CD14-positive monocyte (primary cell): ENCODE data around the gene RBM43. TPM values are rescaled to one million over a fixed set of nuclear protein-coding genes. Genes with fewer than 3 reads are reported as not detected.

ENCODE experiments used
- DNase-seq, 3 donors: peaks; one replicate each; pipeline ENCODE4 v3.0.0-alpha.2; 2011 to 2022
- H2AFZ ChIP-seq: 2 replicates; pipeline ENCODE4 v1.6.0; 2012; ENCODE audit warnings: mild to moderate bottlenecking, low read depth, low read length, inconsistent platforms; ENCODE audit not compliant: insufficient read depth, poor library complexity, severe bottlenecking
- H3K27ac ChIP-seq, 2 donors: 1 replicate in 1 of 2; 2 replicates in 1 of 2; pipeline ENCODE4 v1.5.1; 2012 to 2013; ENCODE audit warnings: low read length in 2 of 2, control low read depth in 1 of 2, inconsistent platforms in 1 of 2, low read depth in 1 of 2, mild to moderate bottlenecking in 1 of 2
- H3K27me3 ChIP-seq, 2 donors: one replicate each; pipeline versions ENCODE4 v1.6.0 to v1.6.1; 2011 to 2013; ENCODE audit warnings: low read length in 2 of 2; ENCODE audit not compliant: control insufficient read depth in 2 of 2, insufficient read depth in 2 of 2
- H3K36me3 ChIP-seq, 2 donors: replicated peaks in 1 of 2; 1 replicate in 1 of 2; 2 replicates in 1 of 2; pipeline versions ENCODE4 v1.5.1 to v1.6.1; 2012 to 2013; ENCODE audit warnings: low read length in 2 of 2, control low read depth in 1 of 2, inconsistent platforms in 1 of 2, mild to moderate bottlenecking in 1 of 2; ENCODE audit not compliant: insufficient read depth in 2 of 2, control insufficient read depth in 1 of 2
- H3K4me1 ChIP-seq, 2 donors: 1 replicate in 1 of 2; 2 replicates in 1 of 2; pipeline versions ENCODE4 v1.5.1 to v1.6.1; 2012 to 2013; ENCODE audit warnings: low read length in 2 of 2, control low read depth in 1 of 2, inconsistent platforms in 1 of 2, mild to moderate bottlenecking in 1 of 2, moderate library complexity in 1 of 2; ENCODE audit not compliant: insufficient read depth in 2 of 2, control insufficient read depth in 1 of 2
- H3K4me2 ChIP-seq: replicated peaks from 2 replicates; pipeline ENCODE3; 2012; ENCODE audit warnings: low read length, moderate library complexity, mild to moderate bottlenecking; ENCODE audit not compliant: poor library complexity, severe bottlenecking; ENCODE audit errors: extremely low read depth
- H3K4me3 ChIP-seq, 3 experiments: fragments of 200-600 bp in 1 of 3; sonication (generic) in 1 of 3; replicated peaks in 1 of 3; 1 replicate in 2 of 3; 2 replicates in 1 of 3; pipeline ENCODE4 v1.5.1; 2011 to 2013; ENCODE audit warnings: low read length in 3 of 3, mild to moderate bottlenecking in 3 of 3, control low read depth in 2 of 3, low read depth in 2 of 3, inconsistent platforms in 1 of 3, moderate library complexity in 1 of 3
- H3K79me2 ChIP-seq: 2 replicates; pipeline ENCODE4 v1.6.0; 2012; ENCODE audit warnings: mild to moderate bottlenecking, control low read depth, inconsistent platforms, low read length, moderate library complexity; ENCODE audit not compliant: insufficient read depth
- H3K9ac ChIP-seq: 2 replicates; pipeline ENCODE4 v1.6.0; 2017; ENCODE audit warnings: low read length, mild to moderate bottlenecking; ENCODE audit not compliant: insufficient read depth, poor library complexity, severe bottlenecking
- H3K9me3 ChIP-seq, 2 donors: replicated peaks in 1 of 2; 1 replicate in 1 of 2; 2 replicates in 1 of 2; pipeline versions ENCODE4 v1.5.1 to v1.6.1; 2012 to 2013; ENCODE audit warnings: low read length in 2 of 2, control low read depth in 1 of 2; ENCODE audit not compliant: control insufficient read depth in 1 of 2, insufficient read depth in 1 of 2
- H4K20me1 ChIP-seq: 2 replicates; pipeline ENCODE4 v1.6.0; 2012; ENCODE audit warnings: mild to moderate bottlenecking, low read length, control low read depth, moderate library complexity; ENCODE audit not compliant: insufficient read depth
- H3K27ac Mint-ChIP-seq, 7 donors: one replicate each; pipeline ENCODE4 v1.8.0; 2020; ENCODE audit warnings: mild to moderate bottlenecking in 7 of 7, mixed read lengths in 7 of 7, moderate library complexity in 6 of 7, inconsistent platforms in 2 of 7
- H3K27me3 Mint-ChIP-seq, 3 donors: one replicate each; pipeline ENCODE4 v1.8.0; 2021 to 2022; ENCODE audit warnings: low read depth in 3 of 3, mild to moderate bottlenecking in 3 of 3, mixed read lengths in 3 of 3, moderate library complexity in 3 of 3, inconsistent platforms in 1 of 3
- H3K36me3 Mint-ChIP-seq, 2 donors: one replicate each; pipeline ENCODE4 v1.8.0; 2020; ENCODE audit warnings: mixed read lengths in 2 of 2, inconsistent platforms in 1 of 2, mild to moderate bottlenecking in 1 of 2
- H3K4me1 Mint-ChIP-seq: one replicate; pipeline ENCODE4 v1.8.0; 2020; ENCODE audit warnings: mild to moderate bottlenecking, mixed read lengths
- H3K4me3 Mint-ChIP-seq, 2 donors: one replicate each; pipeline ENCODE4 v1.8.0; 2020; ENCODE audit warnings: mild to moderate bottlenecking in 2 of 2, mixed read lengths in 2 of 2, moderate library complexity in 1 of 2
- H3K9me3 Mint-ChIP-seq, 7 donors: one replicate each; pipeline ENCODE4 v1.8.0; 2020 to 2022; ENCODE audit warnings: mixed read lengths in 7 of 7, mild to moderate bottlenecking in 6 of 7, moderate library complexity in 6 of 7, inconsistent platforms in 2 of 7
- WGBS: methylation state at CpG from one replicate; pipeline ENCODE4 v1.1.5; 2013; ENCODE audit warnings: missing lambda C conversion rate; ENCODE audit not compliant: insufficient coverage; 5-methylcytosine and 5-hydroxymethylcytosine counted together
- intact Hi-C, 2 donors: fragments of 100-400 bp; cut with micrococcal nuclease; formaldehyde crosslinking; loops; one replicate each; pipeline versions ENCODE4 v1.15.0 to v1.15.1; 2023
- polyA plus RNA-seq, 3 donors: library from polyadenylated mRNA; depleted of rRNA in 1 of 3; unstranded in 2 of 3; stranded (reverse) in 1 of 3; fragments of 300-500 nt in 2 of 3; fragments of >200 nt in 1 of 3; fragmentation: Illumina TruSeq in 2 of 3; gene quantifications; 1 replicate in 2 of 3; 2 replicates in 1 of 3; pipeline ENCODE4 v1.2.3, GENCODE V29; 2012 to 2021
- TF ChIP-seq, protein P1 (sequence below): fragments of 200-600 bp; IDR thresholded peaks from one replicate; pipeline ENCODE4 v1.8.0; 2022; ENCODE audit warnings: antibody characterized with exemption, mild to moderate bottlenecking

Gene RBM43
- polyA plus RNA-seq, 3 donors = 0.24 to 2.6 (median 0.38) TPM

DNA sequence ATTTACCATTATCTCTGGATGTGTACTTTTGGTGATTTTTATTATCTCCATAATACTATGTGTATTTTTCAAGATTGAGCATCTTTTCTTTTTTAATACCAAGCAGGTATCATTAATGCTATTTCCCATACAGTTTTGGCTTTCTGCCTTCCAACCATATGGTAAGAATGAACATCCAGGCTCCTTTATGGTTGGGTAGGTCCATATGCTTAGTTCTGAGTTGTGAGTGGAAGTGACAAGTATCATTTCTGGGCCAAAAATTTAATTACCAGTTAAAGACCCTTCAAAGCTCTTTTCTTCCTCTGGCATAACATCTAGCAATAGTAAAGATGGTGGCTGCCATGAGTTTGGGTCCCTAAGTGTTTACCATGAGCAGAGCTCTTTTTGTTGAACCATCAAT, 4.3 kb upstream of the RBM43 start:
- Mint-ChIP-seq H3K27ac (no peak overlapping the region), H3K27me3 (peaks cover 0 to 3% (median 0%) of the 10 kb centered on the region in 3 donors), H3K36me3 (peaks cover 14 to 22% of the 10 kb centered on the region in 2 donors), H3K4me3 (no peak overlapping the region), H3K9me3 (peaks cover 0 to 4% (median 0%) of the 10 kb centered on the region in 7 donors), H3K4me1 (peaks cover 8% of the 10 kb centered on the region)
- no peak overlapping the region for H3K4me2 ChIP-seq
- peaks cover 14 to 15% of the 10 kb centered on the region in 2 donors for H3K36me3 ChIP-seq
- TF ChIP-seq, protein P1, sequence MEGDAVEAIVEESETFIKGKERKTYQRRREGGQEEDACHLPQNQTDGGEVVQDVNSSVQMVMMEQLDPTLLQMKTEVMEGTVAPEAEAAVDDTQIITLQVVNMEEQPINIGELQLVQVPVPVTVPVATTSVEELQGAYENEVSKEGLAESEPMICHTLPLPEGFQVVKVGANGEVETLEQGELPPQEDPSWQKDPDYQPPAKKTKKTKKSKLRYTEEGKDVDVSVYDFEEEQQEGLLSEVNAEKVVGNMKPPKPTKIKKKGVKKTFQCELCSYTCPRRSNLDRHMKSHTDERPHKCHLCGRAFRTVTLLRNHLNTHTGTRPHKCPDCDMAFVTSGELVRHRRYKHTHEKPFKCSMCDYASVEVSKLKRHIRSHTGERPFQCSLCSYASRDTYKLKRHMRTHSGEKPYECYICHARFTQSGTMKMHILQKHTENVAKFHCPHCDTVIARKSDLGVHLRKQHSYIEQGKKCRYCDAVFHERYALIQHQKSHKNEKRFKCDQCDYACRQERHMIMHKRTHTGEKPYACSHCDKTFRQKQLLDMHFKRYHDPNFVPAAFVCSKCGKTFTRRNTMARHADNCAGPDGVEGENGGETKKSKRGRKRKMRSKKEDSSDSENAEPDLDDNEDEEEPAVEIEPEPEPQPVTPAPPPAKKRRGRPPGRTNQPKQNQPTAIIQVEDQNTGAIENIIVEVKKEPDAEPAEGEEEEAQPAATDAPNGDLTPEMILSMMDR = no peak
- no peak overlapping the region for H3K9ac ChIP-seq
- H3K27ac ChIP-seq = no peak overlapping the region
- intact Hi-C loops = no loop called here
- no peaks in the 10 kb centered on the region for H3K9me3 ChIP-seq
- H2AFZ ChIP-seq = no peak overlapping the region
- H3K4me3 ChIP-seq = no peak overlapping the region
- H3K4me1 ChIP-seq = peaks cover 6 to 9% of the 10 kb centered on the region in 2 donors
- no peaks in the 10 kb centered on the region for H3K27me3 ChIP-seq
- no peaks in the 10 kb centered on the region for H3K79me2 ChIP-seq
- no peaks in the 10 kb centered on the region for H4K20me1 ChIP-seq
- no peak for DNase-seq

DNA sequence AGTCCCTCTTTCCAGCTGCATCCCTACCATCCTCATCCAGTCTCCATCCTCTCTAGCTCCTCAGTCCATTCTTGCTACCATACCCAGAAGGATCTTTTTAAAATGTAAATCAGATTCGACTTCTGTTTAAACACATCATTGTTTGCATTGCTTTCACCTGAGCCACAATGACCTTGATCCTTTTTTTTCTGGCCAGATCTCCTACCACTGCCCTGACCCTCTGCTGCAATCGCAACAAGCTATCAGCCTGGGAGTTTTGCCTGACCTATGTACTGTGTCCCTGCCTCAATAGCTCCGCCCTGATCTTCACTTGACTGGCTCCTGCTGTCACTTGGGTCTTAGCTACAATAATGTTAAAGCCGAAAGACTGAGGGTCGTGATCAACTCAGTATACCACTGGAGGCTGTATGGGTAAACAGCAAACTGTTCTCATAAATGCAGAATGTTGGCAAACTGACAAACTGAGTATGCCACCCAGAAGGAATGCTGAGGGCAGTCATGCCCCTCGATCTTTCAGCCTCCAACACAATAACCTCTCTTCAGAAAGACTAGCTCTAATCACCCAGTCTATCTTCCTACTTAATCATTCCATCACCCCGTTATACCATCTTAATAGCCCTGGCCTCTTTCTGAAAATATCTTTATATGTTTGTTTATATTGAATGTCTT, 2.6 kb upstream of the RBM43 start:
- Mint-ChIP-seq H3K9me3 (peaks cover 0 to 4% (median 0%) of the 10 kb centered on the region in 7 donors), H3K27me3 (peaks cover 0 to 3% (median 0%) of the 10 kb centered on the region in 3 donors), H3K36me3 (peaks cover 2 to 5% of the 10 kb centered on the region in 2 donors), H3K4me1 (peaks cover 17% of the 10 kb centered on the region), H3K27ac (peak overlapping the region in 1 of 7 donors; percentile 30), H3K4me3 (no peak overlapping the region)
- Histone ChIP-seq H3K9me3 (no peaks in the 10 kb centered on the region), H2AFZ (no peak overlapping the region), H3K79me2 (no peaks in the 10 kb centered on the region), H4K20me1 (no peaks in the 10 kb centered on the region), H3K4me1 (peaks cover 9 to 10% of the 10 kb centered on the region in 2 donors), H3K27me3 (no peaks in the 10 kb centered on the region), H3K27ac (no peak overlapping the region), H3K4me2 (no peak overlapping the region), H3K4me3 (no peak overlapping the region), H3K9ac (no peak overlapping the region), H3K36me3 (no peaks in the 10 kb centered on the region)
- intact Hi-C loops = no loop called here
- DNase-seq = no peak
- TF ChIP-seq, protein P1 = no peak
- WGBS = 100% methylated on average over 6 of the region's 7 CpGs
